ENCODE results near the gene PIM1. TPM values are rescaled to one million over a fixed set of nuclear protein-coding genes. Genes with fewer than 3 reads are reported as not detected.

Gene PIM1
- 100 to 1,000 TPM; 136 to 173 (median 150) TPM for total RNA-seq

DNA sequence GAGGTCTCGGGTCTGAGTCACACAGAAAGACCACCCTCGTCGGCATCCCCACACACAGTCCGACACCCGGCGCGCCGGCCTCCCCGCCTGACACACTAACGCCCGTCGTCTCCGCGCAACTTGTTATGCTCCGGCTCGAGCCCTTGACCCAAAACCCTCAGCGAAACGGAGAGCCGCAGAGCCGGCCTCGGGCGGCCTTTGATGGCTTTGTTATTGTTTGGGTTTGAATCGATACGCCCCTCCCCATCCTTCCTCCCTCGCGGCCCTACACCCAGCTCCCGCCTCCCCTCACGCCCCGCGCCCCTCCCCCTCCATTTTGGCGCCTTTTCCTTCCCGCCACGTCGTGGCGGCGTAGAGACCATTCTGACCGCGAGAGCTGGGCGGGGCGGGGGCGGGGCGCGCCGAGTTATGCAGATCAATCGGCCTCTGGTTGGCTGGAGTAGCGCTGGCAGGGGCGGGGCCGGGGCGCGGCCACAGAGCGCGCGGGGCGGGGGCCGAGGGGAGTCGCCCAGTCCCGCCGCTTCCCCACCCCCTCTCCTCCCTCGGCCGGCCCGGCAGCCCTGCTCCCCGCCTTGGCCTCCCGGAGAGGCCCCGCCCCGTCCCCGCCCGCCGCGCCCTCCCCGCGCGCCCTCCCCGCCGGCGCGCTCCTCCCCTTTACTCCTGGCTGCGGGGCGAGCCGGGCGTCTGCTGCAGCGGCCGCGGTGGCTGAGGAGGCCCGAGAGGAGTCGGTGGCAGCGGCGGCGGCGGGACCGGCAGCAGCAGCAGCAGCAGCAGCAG lies at the start of gene PIM1:
Gene PIM1 (plus strand): TSS at position 657 of the 777 bp plus-strand sequence. CDS start 424 bp downstream, outside the sequence.
- peak; percentile 99 to 100 for DNase-seq (ENCODE audit: low spot score in 2 of 2)
- no peak for TF ChIP-seq POLR2A (IDR thresholded peaks at IDR 0.05)
- TF ChIP-seq, protein P1, sequence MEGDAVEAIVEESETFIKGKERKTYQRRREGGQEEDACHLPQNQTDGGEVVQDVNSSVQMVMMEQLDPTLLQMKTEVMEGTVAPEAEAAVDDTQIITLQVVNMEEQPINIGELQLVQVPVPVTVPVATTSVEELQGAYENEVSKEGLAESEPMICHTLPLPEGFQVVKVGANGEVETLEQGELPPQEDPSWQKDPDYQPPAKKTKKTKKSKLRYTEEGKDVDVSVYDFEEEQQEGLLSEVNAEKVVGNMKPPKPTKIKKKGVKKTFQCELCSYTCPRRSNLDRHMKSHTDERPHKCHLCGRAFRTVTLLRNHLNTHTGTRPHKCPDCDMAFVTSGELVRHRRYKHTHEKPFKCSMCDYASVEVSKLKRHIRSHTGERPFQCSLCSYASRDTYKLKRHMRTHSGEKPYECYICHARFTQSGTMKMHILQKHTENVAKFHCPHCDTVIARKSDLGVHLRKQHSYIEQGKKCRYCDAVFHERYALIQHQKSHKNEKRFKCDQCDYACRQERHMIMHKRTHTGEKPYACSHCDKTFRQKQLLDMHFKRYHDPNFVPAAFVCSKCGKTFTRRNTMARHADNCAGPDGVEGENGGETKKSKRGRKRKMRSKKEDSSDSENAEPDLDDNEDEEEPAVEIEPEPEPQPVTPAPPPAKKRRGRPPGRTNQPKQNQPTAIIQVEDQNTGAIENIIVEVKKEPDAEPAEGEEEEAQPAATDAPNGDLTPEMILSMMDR (IDR thresholded peaks at IDR 0.05) = peak in 1 of 3 donors; percentile 60
- 0% methylated on average over 51 to 74 of the region's 90 CpGs for WGBS, 2 donors
- intact Hi-C loops (cut with DNase I; ENCODE audit: low total_unique reads) = loop anchor here (5.0 to 10.0 kb wide), 2 partner anchors 117 to 145 kb away; no protein-coding TSS in a partner anchor
- H3K4me3 ChIP-seq (ENCODE audit: low read depth, poor library complexity, severe bottlenecking) = peak within 1 kb of the TSS; percentile 81

DNA sequence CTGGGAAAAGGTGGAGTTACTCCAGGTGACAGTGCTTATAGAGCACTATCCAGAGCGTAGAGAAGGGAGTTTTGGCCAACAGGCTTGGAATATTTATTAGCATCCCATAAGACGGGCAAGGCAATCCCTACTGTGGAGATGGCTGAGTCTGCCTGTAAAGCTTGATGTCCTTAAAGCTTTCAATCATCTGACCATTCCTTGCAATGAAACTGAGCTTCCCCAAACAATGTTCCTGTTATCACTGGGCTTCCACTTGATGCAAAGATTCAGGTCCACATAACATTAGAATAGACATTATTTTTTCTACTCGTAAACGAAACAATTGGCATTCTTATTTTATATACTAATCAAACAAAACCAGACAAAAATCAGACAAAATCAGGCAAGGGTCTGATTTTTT lies 48.4 kb upstream of the PIM1 start:
- TF ChIP-seq, protein P1 (IDR thresholded peaks at IDR 0.05) = no peak
- TF ChIP-seq POLR2A (IDR thresholded peaks at IDR 0.05) = no peak
- DNase-seq (ENCODE audit: low spot score in 2 of 2) = no peak
- 75 to 96% methylated on average over 4 of the region's 4 CpGs for WGBS, 2 donors
- H3K4me3 ChIP-seq (ENCODE audit: low read depth, poor library complexity, severe bottlenecking) = no peak overlapping the region
- intact Hi-C loops (cut with DNase I; ENCODE audit: low total_unique reads) = no loop called here

GRCh38 chr6:37122861-37123260 lies 47.1 kb upstream of the PIM1 start:
- no peak overlapping the region for H3K4me3 ChIP-seq (ENCODE audit: low read depth, poor library complexity, severe bottlenecking)
- intact Hi-C loops (cut with DNase I; ENCODE audit: low total_unique reads) = no loop called here
- 97% methylated on average over 5 of the region's 5 CpGs for WGBS, 2 donors
- no peak for DNase-seq (ENCODE audit: low spot score in 2 of 2)
- TF ChIP-seq, protein P1 (IDR thresholded peaks at IDR 0.05) = no peak
- no peak for TF ChIP-seq POLR2A (IDR thresholded peaks at IDR 0.05)

GRCh38 chr6:37123957-37124729 lies 45.8 kb upstream of the PIM1 start:
- no peak for TF ChIP-seq POLR2A (IDR thresholded peaks at IDR 0.05)
- TF ChIP-seq, protein P1 (IDR thresholded peaks at IDR 0.05) = no peak
- intact Hi-C loops (cut with DNase I; ENCODE audit: low total_unique reads) = no loop called here
- WGBS, 2 donors = 95 to 97% methylated on average over 13 of the region's 15 CpGs
- no peak overlapping the region for H3K4me3 ChIP-seq (ENCODE audit: low read depth, poor library complexity, severe bottlenecking)
- no peak for DNase-seq (ENCODE audit: low spot score in 2 of 2)

DNA sequence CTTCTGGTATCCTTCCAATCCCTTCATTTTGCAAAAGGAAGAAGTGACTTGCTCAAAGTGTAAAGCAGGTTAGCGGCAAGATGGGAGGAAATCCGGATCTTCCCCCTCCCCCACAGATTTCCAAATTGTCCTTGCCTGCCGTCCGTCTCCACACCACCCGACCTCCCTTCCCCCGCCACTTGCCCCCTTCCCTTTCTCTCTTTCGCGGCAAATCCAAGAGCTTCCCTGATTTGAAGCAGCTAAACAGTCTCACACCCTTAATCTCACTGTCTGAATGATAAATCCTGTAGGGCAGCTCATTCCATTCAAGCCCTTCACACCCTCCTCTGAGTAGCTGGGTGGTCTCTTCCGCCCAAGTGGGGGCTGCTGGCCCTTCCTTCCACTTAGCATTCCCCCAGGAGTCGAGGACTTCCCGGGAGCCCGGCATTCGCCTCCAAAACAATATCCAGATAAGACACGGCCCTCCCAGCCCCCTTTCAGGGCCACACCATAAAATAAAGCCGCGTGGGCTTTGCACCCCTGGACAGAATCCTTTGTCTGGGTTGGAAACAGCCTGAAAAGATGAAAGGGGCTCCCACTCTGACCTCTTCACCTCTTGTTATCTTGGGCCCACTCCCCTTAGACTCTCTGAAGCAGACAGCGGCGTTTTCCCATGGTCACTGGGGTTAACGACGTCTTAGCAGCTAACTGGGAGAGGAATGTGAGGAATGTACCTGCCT lies 44.0 kb upstream of the PIM1 start:
- H3K4me3 ChIP-seq (ENCODE audit: low read depth, poor library complexity, severe bottlenecking) = no peak overlapping the region
- no peak for DNase-seq (ENCODE audit: low spot score in 2 of 2)
- intact Hi-C loops (cut with DNase I; ENCODE audit: low total_unique reads) = no loop called here
- TF ChIP-seq, protein P1 (IDR thresholded peaks at IDR 0.05) = no peak
- TF ChIP-seq POLR2A (IDR thresholded peaks at IDR 0.05) = no peak
- WGBS, 2 donors = 57 to 63% methylated on average over 20 of the region's 20 CpGs

Measured in lower leg skin (tissue), 4 donors.